ENCODE results near the gene D2HGDH.

The D2HGDH gene

GRCh38 chr2:241695651-241696050 lies 38.8 kb upstream of the D2HGDH start:
- in situ Hi-C loops (cut with MboI; ENCODE audit: low pct_unique_long_range_greater_than_20kb, low sequenced_read_pairs, unreplicated experiment), result no loop called here
- TF ChIP-seq CTCF (IDR thresholded peaks at IDR 0.05; ENCODE audit: extremely low read depth, insufficient read depth, missing control alignments), result no peak
- DNase-seq (ENCODE audit: low spot score), result no peak

GRCh38 chr2:241701149-241701398 lies 33.4 kb upstream of the D2HGDH start:
- peak; percentile 46 for TF ChIP-seq CTCF (IDR thresholded peaks at IDR 0.05; ENCODE audit: extremely low read depth, insufficient read depth, missing control alignments)
- no peak for DNase-seq (ENCODE audit: low spot score)
- in situ Hi-C loops (cut with MboI; ENCODE audit: low pct_unique_long_range_greater_than_20kb, low sequenced_read_pairs, unreplicated experiment), result no loop called here

- DNase-seq (ENCODE audit: low spot score), result peak; percentile 94
- in situ Hi-C loops (cut with MboI; ENCODE audit: low pct_unique_long_range_greater_than_20kb, low sequenced_read_pairs, unreplicated experiment), result no loop called here
- TF ChIP-seq CTCF (IDR thresholded peaks at IDR 0.05; ENCODE audit: extremely low read depth, insufficient read depth, missing control alignments), result no peak
These were observed 32.9 kb upstream of the D2HGDH start, which contains the start of gene ING5 for GRCh38 chr2:241701399-241702154. ING5 (plus strand) TSS chr2:241702039; CDS start chr2:241702066, 27 bp downstream.

GRCh38 chr2:241702155-241703031 lies 32.0 kb upstream of the D2HGDH start:
- TF ChIP-seq CTCF (IDR thresholded peaks at IDR 0.05; ENCODE audit: extremely low read depth, insufficient read depth, missing control alignments), result peak; percentile 57
- in situ Hi-C loops (cut with MboI; ENCODE audit: low pct_unique_long_range_greater_than_20kb, low sequenced_read_pairs, unreplicated experiment), result no loop called here
- peak; percentile 95 for DNase-seq (ENCODE audit: low spot score)

GRCh38 chr2:241703032-241703604 lies 31.3 kb upstream of the D2HGDH start:
- no peak for TF ChIP-seq CTCF (IDR thresholded peaks at IDR 0.05; ENCODE audit: extremely low read depth, insufficient read depth, missing control alignments)
- in situ Hi-C loops (cut with MboI; ENCODE audit: low pct_unique_long_range_greater_than_20kb, low sequenced_read_pairs, unreplicated experiment), result no loop called here
- peak; percentile 19 for DNase-seq (ENCODE audit: low spot score)

GRCh38 chr2:241706537-241706936 lies 27.9 kb upstream of the D2HGDH start:
- in situ Hi-C loops (cut with MboI; ENCODE audit: low pct_unique_long_range_greater_than_20kb, low sequenced_read_pairs, unreplicated experiment), result no loop called here
- no peak for DNase-seq (ENCODE audit: low spot score)
- no peak for TF ChIP-seq CTCF (IDR thresholded peaks at IDR 0.05; ENCODE audit: extremely low read depth, insufficient read depth, missing control alignments)

Data from GM13977 (cell line).